CD4-positive, alpha-beta T cell (primary cell): ENCODE measurements around the gene STARD5. TPM values are rescaled to one million over a fixed set of nuclear protein-coding genes. Genes with fewer than 3 reads are reported as not detected.
A peak's percentile ranks its signal among the peaks of the same experiment; 100 is the strongest.

Source experiments
- ATAC-seq: fragments of 200-7000 bp; cut with Tn5 transposase; one replicate; pipeline ENCODE4 v1.10.0; 2022; ENCODE audit warnings: mild to moderate bottlenecking; ENCODE audit not compliant: poor library complexity
- CTCF ChIA-PET: fragments of 350-600 bp; sonication (Branson Sonifier 250); formaldehyde crosslinking; loops from one replicate; lab custom pipeline; 2021; ENCODE audit warnings: antibody characterized with exemption, inconsistent platforms; lab: Charles Lee
- POLR2A ChIA-PET: fragments of 350-600 bp; sonication (Branson Sonifier 250); formaldehyde crosslinking; loops from one replicate; lab custom pipeline; 2021; ENCODE audit warnings: antibody characterized with exemption, inconsistent platforms; lab: Charles Lee
- DNase-seq, 14 experiments: peaks; one replicate each; pipeline ENCODE4 v3.0.0-alpha.2; 2013 to 2020; ENCODE audit warnings: mixed read lengths in 2 of 14
- H3K27ac ChIP-seq, 2 donors: one replicate each; pipeline versions ENCODE4 v1.5.1 to v1.7.0; 2013; ENCODE audit warnings: low read length in 2 of 2, low read depth in 1 of 2, mild to moderate bottlenecking in 1 of 2
- H3K27me3 ChIP-seq, 2 experiments: 1 replicate in 1 of 2; 2 replicates in 1 of 2; pipeline versions ENCODE4 v1.6.1 to v1.7.0; 2013; ENCODE audit warnings: low read length in 2 of 2, control low read depth in 1 of 2, mild to moderate bottlenecking in 1 of 2, moderate library complexity in 1 of 2; ENCODE audit not compliant: insufficient read depth in 2 of 2, control insufficient read depth in 1 of 2
- H3K36me3 ChIP-seq: one replicate; pipeline ENCODE4 v1.6.1; 2013; ENCODE audit warnings: low read length, control low read depth; ENCODE audit not compliant: insufficient read depth
- H3K4me1 ChIP-seq: one replicate; pipeline ENCODE4 v1.6.1; 2013; ENCODE audit warnings: low read length, control low read depth; ENCODE audit not compliant: insufficient read depth
- H3K4me3 ChIP-seq: one replicate; pipeline ENCODE4 v1.5.1; 2013; ENCODE audit warnings: mild to moderate bottlenecking, low read length, moderate library complexity
- H3K9me3 ChIP-seq, 2 experiments: 1 replicate in 1 of 2; 2 replicates in 1 of 2; pipeline versions ENCODE4 v1.6.1 to v1.7.0; 2013; ENCODE audit warnings: low read length in 2 of 2, mild to moderate bottlenecking in 2 of 2, control low read depth in 1 of 2, moderate library complexity in 1 of 2; ENCODE audit not compliant: control insufficient read depth in 1 of 2, insufficient read depth in 1 of 2
- H3K27ac Mint-ChIP-seq: one replicate; pipeline ENCODE4 v1.8.0; 2020; ENCODE audit warnings: mixed read lengths
- H3K27me3 Mint-ChIP-seq: one replicate; pipeline ENCODE4 v1.8.0; 2021; ENCODE audit warnings: mixed read lengths
- H3K36me3 Mint-ChIP-seq: one replicate; pipeline ENCODE4 v1.8.0; 2021; ENCODE audit warnings: low read depth, mixed read lengths
- H3K4me1 Mint-ChIP-seq: one replicate; pipeline ENCODE4 v1.8.0; 2021; ENCODE audit warnings: low read depth, mixed read lengths
- H3K4me3 Mint-ChIP-seq: one replicate; pipeline ENCODE4 v1.8.0; 2020; ENCODE audit warnings: mild to moderate bottlenecking, mixed read lengths
- H3K9me3 Mint-ChIP-seq: one replicate; pipeline ENCODE4 v1.8.0; 2020; ENCODE audit warnings: mixed read lengths
- intact Hi-C, 2 experiments: fragments of 100-400 bp; cut with DNase I in 1 of 2; cut with micrococcal nuclease in 1 of 2; formaldehyde crosslinking; loops; one replicate each; pipeline versions ENCODE4 v1.15.1 to v1.9.0; 2023 to 2025; cut with DNase I, micrococcal nuclease
- total RNA-seq, 174 experiments: library from RNA in 2 of 174; stranded (reverse) in 2 of 174; gene quantifications; one replicate each; pipeline ENCODE4 v1.2.3 and lab custom pipeline; 2021 to 2026
- TF ChIP-seq, protein P1 (sequence below): fragments of 200-600 bp; IDR thresholded peaks from one replicate; pipeline ENCODE4 v1.8.0; 2022; ENCODE audit warnings: antibody characterized with exemption, mild to moderate bottlenecking

STARD5 gene
- total RNA-seq, 2 experiments from 2014 or later: 9.7 to 9.8 TPM

DNA sequence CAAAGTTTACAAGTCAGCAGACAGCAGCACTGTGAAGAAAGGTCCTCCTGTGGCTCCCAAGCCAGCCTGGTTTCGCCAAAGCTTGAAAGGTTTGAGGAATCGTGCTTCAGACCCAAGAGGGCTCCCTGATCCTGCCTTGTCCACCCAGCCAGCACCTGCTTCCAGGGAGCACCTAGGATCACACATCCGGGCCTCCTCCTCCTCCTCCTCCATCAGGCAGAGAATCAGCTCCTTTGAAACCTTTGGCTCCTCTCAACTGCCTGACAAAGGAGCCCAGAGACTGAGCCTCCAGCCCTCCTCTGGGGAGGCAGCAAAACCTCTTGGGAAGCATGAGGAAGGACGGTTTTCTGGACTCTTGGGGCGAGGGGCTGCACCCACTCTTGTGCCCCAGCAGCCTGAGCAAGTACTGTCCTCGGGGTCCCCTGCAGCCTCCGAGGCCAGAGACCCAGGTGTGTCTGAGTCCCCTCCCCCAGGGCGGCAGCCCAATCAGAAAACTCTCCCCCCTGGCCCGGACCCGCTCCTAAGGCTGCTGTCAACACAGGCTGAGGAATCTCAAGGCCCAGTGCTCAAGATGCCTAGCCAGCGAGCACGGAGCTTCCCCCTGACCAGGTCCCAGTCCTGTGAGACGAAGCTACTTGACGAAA, 24.2 kb downstream of the STARD5 start:
- Mint-ChIP-seq H3K9me3 (no peaks in the 10 kb centered on the region), H3K27ac (peak overlapping the region; percentile 92), H3K4me3 (peak overlapping the region; percentile 99), H3K36me3 (peaks cover 87% of the 10 kb centered on the region), H3K27me3 (no peaks in the 10 kb centered on the region), H3K4me1 (peaks cover 68% of the 10 kb centered on the region)
- Histone ChIP-seq H3K4me3 (peak overlapping the region; percentile 96), H3K36me3 (peaks cover 65% of the 10 kb centered on the region), H3K4me1 (peaks cover 73% of the 10 kb centered on the region), H3K9me3 (no peaks in the 10 kb centered on the region), H3K27me3 (no peaks in the 10 kb centered on the region), H3K27ac (peak overlapping the region; percentile 94 to 95)
- intact Hi-C loops: loop anchor here (2.0 to 10.0 kb wide), 4 partner anchors 13 to 305 kb away; partner anchors contain the start of gene TLNRD1 (in 1 of the 2)
- ChIA-PET CTCF (interaction anchor here (0.9 to 6.4 kb wide), 4 partner anchors 13 to 35 kb away, joined by 3 to 35 read pairs (median 6); no protein-coding TSS in a partner anchor), POLR2A (interaction anchor here (0.6 to 22.8 kb wide), 9 partner anchors 3 to 983 kb away, joined by 3 to 472 read pairs (median 11); partner anchors contain the start of gene STARD5)
- ATAC-seq: no peak
- peak in 3 of 14 experiments; percentile 10 to 29 (median 16) for DNase-seq
- TF ChIP-seq, protein P1, sequence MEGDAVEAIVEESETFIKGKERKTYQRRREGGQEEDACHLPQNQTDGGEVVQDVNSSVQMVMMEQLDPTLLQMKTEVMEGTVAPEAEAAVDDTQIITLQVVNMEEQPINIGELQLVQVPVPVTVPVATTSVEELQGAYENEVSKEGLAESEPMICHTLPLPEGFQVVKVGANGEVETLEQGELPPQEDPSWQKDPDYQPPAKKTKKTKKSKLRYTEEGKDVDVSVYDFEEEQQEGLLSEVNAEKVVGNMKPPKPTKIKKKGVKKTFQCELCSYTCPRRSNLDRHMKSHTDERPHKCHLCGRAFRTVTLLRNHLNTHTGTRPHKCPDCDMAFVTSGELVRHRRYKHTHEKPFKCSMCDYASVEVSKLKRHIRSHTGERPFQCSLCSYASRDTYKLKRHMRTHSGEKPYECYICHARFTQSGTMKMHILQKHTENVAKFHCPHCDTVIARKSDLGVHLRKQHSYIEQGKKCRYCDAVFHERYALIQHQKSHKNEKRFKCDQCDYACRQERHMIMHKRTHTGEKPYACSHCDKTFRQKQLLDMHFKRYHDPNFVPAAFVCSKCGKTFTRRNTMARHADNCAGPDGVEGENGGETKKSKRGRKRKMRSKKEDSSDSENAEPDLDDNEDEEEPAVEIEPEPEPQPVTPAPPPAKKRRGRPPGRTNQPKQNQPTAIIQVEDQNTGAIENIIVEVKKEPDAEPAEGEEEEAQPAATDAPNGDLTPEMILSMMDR: no peak

DNA sequence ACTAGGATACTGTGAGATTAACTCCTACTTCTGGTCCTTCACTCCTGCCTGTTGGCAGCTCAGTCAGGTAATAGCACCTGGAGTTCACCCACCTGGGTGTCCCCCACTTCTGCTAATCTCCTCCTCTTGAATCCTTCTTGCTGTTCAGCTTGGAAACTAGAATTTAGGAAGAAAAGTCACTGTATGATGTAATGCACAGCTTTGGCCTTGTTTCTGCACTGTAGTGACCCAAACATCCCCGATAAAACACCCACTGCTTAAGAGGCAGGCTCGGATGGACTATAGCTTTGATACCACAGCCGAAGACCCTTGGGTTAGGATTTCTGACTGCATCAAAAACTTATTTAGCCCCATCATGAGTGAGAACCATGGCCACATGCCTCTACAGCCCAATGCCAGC, 24.8 kb downstream of the STARD5 start:
- ChIA-PET CTCF (interaction anchor here (0.9 to 6.4 kb wide), 4 partner anchors 12 to 36 kb away, joined by 3 to 35 read pairs (median 6); no protein-coding TSS in a partner anchor), POLR2A (interaction anchor here (0.6 to 22.8 kb wide), 9 partner anchors 3 to 1451 kb away, joined by 3 to 472 read pairs (median 9); partner anchors contain the start of gene STARD5)
- peak overlapping the region; percentile 99 for H3K4me3 Mint-ChIP-seq
- Histone ChIP-seq H3K4me3 (peak overlapping the region; percentile 96), H3K27ac (peak overlapping the region; percentile 94 to 95), H3K36me3 (peaks cover 60% of the 10 kb centered on the region), H3K27me3 (no peaks in the 10 kb centered on the region), H3K9me3 (no peaks in the 10 kb centered on the region), H3K4me1 (peaks cover 73% of the 10 kb centered on the region)
- peaks cover 81% of the 10 kb centered on the region for H3K36me3 Mint-ChIP-seq
- ATAC-seq (no peak), DNase-seq (peak in 1 of 14 experiments; percentile 5)
- intact Hi-C loops: loop anchor here (2.0 to 10.0 kb wide), 4 partner anchors 14 to 304 kb away; partner anchors contain the start of gene TLNRD1 (in 1 of the 2)
- TF ChIP-seq, protein P1: no peak
- peak overlapping the region; percentile 92 for H3K27ac Mint-ChIP-seq
- H3K27me3 Mint-ChIP-seq: no peaks in the 10 kb centered on the region
- no peaks in the 10 kb centered on the region for H3K9me3 Mint-ChIP-seq
- H3K4me1 Mint-ChIP-seq: peaks cover 68% of the 10 kb centered on the region

DNA sequence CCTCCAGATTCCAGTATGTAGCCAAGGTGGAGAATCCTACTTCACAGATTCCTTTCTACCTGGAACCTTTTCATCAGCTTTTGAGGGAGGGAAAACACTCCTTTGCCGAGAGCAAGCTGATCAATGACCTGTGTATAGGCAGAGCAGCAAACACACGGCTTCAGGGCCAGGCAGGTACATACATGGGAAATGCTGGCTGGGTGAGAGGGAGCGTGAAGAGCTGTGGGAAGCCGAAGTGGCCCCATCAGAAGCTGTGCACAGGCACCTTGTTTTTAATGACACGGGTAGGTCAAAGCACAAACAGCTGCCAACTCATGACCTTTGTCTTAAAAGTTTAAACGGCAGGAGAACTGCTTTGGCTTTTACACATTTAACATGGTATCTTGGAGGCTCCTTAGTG, 25.3 kb downstream of the STARD5 start:
- CTCF ChIA-PET: interaction anchor here (0.9 to 6.4 kb wide), 3 partner anchors 23 to 36 kb away, joined by 3 to 35 read pairs (median 8); no protein-coding TSS in a partner anchor
- Mint-ChIP-seq H3K27ac (peak overlapping the region; percentile 92), H3K4me3 (peak overlapping the region; percentile 99), H3K9me3 (no peaks in the 10 kb centered on the region), H3K4me1 (peaks cover 68% of the 10 kb centered on the region), H3K27me3 (no peaks in the 10 kb centered on the region), H3K36me3 (peaks cover 75% of the 10 kb centered on the region)
- peaks cover 54% of the 10 kb centered on the region for H3K36me3 ChIP-seq
- POLR2A ChIA-PET: interaction anchor here (0.6 to 22.8 kb wide), 6 partner anchors 7 to 1452 kb away, joined by 3 to 472 read pairs (median 78); partner anchors contain the start of gene STARD5
- H3K4me1 ChIP-seq: peaks cover 73% of the 10 kb centered on the region
- no peaks in the 10 kb centered on the region for H3K27me3 ChIP-seq
- DNase-seq: peak in 3 of 14 experiments; percentile 14 to 47 (median 22)
- H3K27ac ChIP-seq: peak overlapping the region; percentile 94 to 95
- H3K4me3 ChIP-seq: peak overlapping the region; percentile 96
- no peak for ATAC-seq
- H3K9me3 ChIP-seq: no peaks in the 10 kb centered on the region
- intact Hi-C loops: loop anchor here (2.0 to 10.0 kb wide), 4 partner anchors 14 to 304 kb away; partner anchors contain the start of gene TLNRD1 (in 1 of the 2)
- TF ChIP-seq, protein P1: no peak
